GM21367 (cell line): ENCODE data around the gene TRIM43B.
"Not testable (repeated sequence)": the region's sequence is repeated elsewhere in the genome, so short reads cannot be mapped to it uniquely, and the experiment has no call there.

Experiments used
- ATAC-seq: cut with Tn5 transposase; IDR thresholded peaks from one replicate; pipeline ENCODE4 v1.9.1; 2021; ENCODE audit not compliant: unreplicated experiment

The TRIM43B gene

GRCh38 chr2:95434507-95435076 lies 50.0 kb downstream of the TRIM43B start:
- not testable (repeated sequence) for ATAC-seq

DNA sequence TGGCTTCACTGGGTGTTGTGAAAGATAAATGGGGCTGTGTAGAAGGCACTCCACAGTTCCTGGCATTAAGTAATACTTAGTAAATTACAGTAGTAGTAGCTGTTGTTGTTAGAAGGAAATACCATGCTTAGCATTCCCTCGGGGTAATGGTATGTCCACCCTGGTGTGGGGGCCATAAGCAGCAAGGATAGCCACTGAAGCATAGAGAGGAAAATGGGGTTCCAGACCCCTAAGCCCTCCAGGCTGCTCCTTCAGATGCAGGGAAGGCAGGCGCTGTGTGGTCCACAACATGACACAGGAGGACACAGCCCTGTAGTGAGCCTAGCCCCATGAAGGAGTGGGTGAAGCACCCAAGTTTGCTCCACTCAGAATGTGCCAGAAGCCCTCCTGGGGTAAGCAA lies 50.6 kb downstream of the TRIM43B start:
- not testable (repeated sequence) for ATAC-seq

DNA sequence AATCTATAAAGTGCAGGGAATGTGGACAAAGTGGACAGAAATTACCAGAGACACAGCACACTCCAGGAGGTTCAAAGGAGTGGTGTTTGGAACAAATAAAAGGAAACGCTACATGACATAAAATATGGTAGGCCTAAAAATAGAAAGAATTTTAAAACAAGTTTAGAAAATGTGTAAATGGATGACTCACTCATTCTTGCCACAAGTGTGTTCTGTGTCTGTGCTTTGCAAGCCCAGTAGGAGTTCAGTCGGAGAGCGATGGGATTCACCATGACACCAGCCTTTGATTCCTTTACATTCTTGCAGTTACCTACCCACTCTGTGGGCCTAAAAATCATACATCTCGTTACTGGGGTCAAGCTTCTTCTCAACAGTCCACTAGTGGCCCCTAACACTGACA lies 51.2 kb downstream of the TRIM43B start:
- ATAC-seq, result not testable (repeated sequence)

DNA sequence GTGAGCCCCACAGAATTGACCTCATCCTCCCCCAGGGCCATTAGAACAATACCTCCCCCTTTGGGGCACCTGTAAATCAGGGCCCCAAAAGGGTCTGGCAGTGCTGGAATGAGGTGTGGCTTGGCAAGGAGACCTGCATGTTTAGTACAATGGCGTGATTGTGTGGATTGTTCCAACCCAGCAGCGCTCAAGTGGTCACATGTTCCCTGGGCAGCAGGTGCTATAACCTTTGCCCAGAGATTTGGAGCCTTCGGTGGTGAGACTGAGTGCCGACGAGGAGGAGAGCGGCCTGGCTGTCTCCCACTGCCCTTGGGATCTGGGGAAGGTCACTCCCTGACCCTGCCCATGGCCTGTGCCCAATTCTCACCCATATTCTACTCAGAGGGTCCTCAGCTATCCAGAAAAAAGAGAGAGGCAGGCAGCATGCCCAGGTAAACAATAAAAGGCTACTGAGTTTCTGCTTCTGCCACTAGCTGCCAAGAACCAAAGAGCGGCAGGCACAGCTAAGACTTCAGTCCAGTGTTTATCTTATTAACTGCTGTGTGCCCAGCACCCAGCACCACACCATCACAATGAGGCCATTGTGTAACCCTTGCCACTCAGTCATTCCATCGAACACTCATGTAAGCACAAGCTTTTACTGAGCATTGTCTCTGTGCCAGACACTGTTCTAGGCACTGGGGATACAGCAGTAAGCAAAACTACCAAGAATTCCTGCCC lies 54.6 kb downstream of the TRIM43B start:
- not testable (repeated sequence) for ATAC-seq

DNA sequence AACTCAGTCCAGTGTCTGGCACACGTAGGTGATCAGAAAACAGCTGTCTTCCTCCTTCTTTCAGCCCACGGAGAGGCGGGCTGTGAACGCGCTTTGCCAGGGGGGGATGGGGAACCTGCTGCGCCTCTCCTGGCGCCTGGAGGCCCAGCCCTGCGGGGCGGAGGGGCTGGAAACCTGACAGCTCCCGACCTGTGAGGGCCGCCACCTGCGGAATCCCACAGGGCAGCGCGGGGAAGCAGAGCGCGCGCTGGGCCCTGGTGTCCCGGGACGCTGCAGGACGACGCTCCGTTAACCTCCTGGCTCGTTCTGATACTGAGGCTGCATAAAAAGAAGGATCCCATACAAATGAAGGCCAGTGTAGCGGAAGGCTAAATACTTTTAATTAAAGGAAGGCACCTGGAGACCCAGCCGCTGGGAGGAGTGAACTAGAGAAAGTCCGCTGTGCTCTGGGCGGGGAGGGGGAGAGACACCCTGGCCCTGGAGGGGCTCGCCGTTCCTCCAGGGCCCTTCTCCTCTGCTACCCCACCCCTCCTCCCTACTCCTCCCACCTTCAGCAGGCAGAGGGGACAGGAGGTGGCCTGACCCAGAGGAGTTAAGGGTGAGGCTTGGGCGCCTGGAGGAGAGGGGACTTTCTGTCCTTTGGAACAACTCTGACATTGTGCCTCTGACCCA lies 57.2 kb downstream of the TRIM43B start:
- not testable (repeated sequence) for ATAC-seq
